C1 segment of cervical spinal cord (tissue), 14 donors: ENCODE data around the gene CASP8AP2.
"Not testable (repeated sequence)": the region's sequence is repeated elsewhere in the genome, so short reads cannot be mapped to it uniquely, and the experiment has no call there.

Experiments
- DNase-seq, 14 donors: peaks; one replicate each; lab custom pipeline; 2025; lab: John Stamatoyannopoulos, UW

Gene CASP8AP2

DNA sequence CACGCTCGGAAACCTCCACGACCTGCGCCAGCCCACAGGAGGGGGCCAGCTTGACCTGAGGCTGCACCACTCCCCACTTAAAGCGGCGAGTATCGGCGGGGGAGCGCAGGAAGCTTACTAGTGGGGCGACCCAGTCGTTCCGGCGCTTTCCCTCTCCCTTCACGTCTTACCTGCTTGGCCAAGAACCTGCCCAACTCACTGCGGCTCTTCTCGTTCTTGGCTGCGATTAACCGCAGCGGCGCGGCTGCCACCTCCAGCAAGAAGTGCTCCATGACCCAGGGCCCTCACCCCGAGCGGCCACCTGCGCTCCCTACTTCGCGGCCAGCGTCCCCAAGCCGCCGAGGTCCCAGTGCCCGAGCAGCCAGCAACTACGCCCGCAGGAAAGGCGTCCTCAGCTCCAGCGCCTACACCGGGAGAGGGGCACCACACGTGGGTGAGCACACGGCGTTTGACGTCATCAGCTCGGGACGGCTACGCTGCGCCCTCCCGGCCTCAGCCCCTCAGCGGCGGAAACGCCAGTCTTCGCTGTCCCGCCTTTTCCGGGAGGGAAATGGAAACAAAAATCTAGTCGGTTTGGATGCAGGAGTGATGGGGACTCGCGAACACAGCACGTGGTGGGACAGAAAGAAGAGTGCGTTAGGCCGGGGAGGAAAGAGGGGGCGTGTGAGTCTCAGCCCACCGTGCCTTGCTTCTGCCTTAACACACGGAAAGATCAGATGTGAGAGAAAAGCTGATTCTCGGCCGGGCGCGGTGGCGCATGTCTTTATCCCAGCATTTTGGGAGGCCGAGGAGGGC, 10.1 kb upstream of the CASP8AP2 start, which contains the start of gene MDN1:
MDN1 (minus strand) TSS at position 459 of the 795 bp plus-strand sequence; CDS start at position 272, 187 bp downstream.
- DNase-seq: peak; percentile 26 to 92 (median 81)

DNA sequence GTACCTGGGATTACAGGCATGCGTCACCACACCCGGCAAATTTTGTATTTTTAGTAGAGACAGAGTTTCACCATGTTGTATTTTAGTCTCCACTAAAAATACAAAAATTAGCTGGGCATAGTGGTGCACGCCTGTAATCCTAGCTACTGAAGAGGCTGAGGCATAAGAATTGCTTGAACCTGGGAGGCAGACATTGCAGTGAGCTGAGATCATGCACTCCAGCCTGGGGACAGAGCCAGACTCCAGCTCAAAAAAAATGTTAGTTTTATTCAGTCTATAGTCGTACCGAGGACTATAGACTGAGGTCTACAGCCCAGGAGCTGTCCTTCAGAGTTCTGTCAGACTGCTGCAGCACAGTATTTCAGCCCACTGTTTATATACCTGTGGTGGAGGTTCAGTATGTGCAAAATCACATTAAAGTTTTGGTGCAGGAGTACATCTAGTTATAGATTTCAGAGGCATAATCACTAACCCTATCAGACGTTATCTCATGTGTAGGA, 3.6 kb upstream of the CASP8AP2 start:
- DNase-seq: no peak

DNA sequence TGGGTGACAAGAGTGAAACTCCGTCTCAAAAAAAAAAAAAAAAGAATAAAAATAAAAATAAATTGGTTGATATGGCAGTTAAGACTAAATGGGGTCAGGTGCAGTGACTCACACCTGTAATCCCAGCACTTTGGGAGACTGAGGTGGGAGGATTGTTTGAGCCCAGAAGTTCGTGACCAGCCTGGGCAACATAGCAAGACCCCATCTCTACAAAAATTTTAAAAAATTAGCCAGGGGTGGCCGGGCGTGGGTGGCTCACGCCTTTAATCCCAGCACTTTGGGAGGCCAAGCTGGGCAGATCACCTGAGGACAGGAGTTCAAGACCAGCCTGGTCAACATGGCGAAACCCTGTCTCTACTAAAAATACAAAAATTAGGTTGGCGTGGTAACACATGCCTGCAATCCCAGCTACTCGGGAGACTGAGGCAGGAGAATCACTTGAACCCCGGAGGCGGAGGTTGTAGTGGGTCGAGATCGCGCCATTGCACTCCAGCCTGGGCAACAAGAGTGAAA, 1.1 kb upstream of the CASP8AP2 start:
- not testable (repeated sequence) for DNase-seq

DNA sequence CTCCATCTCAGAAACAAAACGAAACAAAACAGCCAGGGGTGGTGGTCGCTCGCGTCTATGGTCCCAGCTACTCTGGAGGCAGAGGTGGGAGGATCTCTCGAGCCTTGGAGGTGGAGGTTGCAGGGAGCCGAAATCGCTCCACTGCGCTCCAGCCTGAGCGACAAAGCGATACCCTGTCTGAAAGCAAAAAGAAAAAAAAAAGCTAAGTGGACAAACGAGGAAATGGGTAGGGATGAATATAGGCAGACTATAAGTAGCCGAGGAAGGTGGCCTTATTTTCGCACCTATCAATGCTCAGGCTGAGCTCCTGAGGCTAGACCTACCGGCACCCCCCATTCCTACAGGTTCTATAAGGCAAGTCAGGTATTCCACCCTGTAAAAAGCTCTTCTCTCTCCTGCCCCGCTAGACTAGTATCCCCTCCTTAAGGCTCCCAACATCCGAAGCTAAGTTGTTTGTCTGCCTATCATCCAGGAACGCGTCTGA, 650 bp upstream of the CASP8AP2 start:
- DNase-seq: peak in 2 of 14 donors; percentile 17 to 39

DNA sequence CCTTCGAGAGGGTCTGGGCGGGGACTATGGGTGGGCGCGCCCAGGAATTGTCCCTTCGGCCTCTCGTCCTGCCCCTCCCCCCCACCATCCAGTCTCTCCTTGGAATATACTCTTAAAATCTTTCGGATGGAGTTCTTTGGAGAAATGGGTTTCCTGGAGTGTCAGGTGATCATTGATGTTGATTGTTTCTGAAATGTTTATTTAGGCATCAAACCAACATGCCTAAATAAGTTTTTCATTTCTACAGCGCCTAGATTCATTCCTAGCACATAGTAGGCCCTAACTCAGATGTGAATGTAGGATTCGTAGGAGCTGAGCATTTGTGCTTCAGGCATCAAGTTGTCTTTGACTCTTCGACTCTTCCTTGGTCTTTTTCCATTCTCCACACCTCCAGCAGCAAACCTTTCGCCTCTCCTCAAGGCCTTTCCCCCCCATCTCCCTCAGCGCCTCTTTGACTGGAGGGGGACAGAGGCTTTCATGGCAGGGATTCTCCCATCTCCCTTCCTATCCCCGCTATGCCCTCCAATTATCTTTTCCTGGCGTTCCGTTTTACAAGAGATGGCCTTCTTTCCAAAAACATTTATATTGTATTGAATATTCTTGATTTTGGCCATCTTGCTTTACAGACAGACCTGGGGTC, 610 bp downstream of the CASP8AP2 start:
- peak in 1 of 14 donors; percentile 6 for DNase-seq

DNA sequence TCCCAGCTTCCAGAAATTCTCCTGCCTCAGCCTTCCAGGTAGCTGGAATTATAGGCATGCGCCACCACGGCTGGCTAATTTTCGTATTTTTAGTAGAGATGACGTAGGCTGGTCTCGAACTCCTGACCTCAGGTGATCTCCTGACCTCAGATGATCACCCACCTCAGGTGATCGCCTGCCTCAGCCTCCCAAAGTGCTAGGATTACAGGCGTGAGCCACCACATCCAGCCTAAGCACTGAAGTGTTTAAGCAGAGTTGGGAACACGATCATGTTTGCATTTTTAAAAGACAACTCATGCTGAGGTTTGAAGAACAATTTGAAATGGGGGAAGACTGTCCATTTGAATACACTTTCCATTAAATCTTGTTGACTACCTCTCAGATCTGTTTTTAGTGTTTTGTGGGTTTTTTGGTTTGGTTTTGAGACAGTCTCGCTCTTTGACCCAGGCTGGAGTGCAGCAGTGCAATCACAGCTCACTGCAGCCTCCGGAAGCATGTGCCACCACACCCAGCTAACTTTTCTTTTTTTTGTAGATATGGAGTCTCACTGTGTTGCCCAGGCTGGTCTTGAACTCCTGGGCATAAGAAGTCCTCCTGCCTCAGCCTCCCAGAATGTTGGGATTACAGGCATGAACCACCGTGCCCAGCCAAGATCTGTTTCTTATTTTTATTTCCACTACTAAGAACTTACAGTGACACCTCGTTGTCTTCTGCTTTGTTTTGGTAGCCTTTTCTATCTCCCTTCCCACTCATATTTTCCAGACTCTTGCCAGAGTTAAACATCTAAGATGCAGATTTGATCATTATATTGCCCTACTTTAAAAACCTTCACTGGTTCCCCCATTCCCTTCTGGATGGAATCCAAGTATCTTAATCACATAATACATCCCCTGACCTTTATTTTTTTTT, 5.5 kb downstream of the CASP8AP2 start:
- no peak for DNase-seq

DNA sequence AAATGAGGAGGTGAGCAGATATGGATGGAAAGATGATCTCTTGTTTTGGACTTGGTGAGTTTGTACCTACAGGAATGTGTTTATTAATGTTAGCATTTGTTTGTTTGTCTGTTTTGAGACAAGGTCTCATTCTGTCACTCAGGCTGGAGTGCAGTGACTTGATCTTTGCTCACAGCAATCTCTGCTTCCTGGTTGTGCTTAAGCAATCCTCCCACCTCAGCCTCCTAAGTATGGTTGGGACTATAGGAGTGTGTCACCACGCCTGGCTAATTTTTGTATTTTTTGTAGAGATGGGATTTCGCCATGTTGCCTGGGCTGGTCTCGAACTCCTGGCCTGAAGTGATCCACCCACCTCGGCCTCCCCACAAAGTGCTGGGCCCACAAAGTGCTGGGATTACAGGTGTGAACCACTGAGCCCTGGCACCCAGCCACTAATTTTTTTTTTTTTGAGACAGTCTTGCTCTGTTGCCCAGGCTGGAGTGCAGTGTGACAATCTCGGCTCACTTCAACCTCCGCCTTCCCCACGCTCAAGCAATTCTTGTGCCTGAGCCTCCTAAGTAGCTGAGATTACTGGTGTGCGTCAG, 7.1 kb downstream of the CASP8AP2 start:
- no peak for DNase-seq

DNA sequence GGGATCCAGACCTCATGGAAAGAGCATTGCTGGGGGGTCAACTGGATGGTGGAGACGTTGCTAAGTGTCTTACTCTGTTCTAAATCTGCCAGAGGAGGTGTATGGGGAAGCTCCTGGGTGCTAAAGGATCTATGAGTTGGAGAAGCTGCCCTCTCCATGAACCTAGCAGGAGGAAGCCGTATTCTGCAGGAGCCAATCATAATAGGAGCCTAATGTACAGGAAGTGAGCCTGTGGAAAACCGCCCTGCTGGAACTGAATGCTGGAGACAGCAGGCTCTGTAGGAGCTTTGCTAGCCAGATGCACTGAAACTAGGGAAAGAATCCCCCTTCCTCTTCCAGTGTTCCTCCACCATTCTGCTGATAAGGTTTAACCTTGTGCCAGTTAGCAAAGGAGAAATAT, 10.9 kb downstream of the CASP8AP2 start:
- no peak for DNase-seq

DNA sequence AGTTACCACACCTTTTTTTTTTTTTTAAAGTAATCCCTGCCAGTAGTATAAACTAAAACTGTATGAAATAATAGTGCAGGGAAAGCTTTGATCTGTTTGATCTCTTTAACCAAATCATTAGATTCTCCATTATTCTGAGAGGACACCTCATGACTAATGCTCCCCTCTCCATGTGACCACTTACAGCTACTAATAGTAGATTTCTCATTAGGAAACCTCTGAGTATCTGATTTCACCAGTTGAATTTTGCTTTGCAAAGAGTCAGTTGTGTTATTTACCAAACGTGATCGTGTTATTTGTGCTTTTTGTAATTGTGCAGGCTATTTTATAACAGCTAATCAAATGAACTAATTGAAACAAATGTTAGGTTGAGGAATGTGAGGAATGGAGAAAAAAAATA, 12.5 kb downstream of the CASP8AP2 start:
- no peak for DNase-seq

DNA sequence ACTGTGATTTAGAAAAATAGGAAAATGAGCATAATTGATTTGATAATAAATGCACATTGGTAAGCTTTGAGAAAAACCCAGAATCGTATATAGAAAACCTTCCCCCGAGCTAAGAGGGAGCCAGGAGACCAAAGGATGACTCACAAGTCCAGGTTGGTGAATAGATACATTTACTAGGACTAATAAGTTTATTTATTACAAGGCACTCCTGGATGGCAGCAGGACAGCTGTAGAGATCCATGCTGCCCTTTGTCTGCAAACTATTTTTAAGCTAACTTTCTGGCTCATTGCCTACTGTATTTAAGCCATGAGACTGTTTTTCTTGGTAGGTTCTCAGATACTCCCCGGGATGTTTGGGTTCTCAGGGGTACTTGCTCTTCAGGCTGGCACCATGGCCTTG, 13.4 kb downstream of the CASP8AP2 start:
- DNase-seq: no peak

DNA sequence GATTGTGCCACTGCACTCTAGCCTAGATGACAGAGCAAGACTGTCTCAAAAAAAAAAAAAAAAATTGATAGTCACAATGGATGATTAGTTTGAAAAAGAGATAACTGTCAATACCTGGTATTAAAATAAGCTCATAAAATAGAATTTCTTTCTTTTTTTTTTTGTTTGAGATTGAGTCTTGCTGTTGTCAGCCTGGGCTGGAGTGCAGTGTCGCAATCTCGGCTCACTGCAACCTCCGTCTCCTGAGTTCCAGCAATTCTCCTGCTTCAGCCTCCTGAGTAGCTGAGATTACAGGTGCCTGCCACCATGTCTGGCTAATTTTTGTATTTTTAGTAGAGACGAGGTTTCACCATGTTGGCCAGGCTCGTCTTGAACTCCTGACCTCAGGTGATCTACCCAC, 17.8 kb downstream of the CASP8AP2 start:
- not testable (repeated sequence) for DNase-seq

DNA sequence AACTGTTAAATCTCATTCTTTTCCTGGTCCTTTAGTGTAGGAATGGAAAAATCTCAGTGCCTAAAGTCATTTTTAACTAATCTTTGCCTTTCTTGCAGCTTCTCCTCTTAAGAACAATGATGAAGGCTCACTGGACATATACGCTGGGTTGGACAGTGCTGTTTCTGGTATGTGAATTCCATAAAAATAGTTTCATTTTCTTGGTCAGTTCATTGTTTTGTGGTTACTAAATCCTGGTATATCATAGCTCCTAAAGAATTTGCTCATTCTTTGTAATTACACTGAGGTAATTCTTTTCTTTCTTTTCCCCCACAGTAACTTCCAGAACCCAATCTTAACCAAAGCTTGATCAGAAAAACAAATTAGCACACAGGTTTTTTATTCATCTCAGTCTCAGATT, 23.4 kb downstream of the CASP8AP2 start:
- no peak for DNase-seq

DNA sequence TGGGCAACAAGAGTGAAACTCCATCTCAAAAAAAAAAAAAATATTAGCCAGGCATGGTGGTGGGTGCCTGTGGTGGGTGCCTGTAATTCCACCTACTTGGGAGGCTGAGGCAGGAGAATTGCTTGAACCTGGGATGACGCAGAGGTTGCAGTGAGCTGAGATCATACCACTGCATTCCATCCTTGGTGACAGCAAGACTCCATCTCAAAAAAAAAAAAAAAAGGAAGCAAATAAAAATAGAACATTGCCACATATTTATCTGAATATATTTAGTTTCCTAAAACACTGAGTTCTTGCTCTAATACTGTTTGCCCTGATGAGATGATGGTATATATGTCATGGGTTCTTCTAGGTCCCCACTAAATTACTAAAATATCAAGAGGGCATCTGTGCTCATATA, 28.4 kb downstream of the CASP8AP2 start:
- no peak for DNase-seq

DNA sequence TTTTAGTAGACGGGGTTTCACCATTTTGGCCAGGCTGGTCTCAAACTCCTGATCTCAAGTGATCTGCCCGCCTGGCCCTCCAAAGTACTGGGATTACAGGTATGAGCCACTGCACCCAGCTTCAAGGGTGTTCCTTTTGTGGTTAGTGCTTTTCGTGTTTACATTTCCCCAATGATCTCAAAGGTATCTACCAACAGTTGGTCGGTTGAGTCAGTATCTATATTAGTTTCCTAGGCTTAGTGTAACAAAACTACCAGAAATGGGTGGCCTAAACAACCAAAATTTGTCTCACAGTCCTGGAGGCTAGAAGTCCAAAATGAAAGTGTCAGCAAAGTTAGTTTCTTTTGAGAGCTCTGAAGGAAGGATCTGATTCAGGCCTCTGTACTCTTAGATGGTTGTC, 30.1 kb downstream of the CASP8AP2 start:
- DNase-seq: no peak

DNA sequence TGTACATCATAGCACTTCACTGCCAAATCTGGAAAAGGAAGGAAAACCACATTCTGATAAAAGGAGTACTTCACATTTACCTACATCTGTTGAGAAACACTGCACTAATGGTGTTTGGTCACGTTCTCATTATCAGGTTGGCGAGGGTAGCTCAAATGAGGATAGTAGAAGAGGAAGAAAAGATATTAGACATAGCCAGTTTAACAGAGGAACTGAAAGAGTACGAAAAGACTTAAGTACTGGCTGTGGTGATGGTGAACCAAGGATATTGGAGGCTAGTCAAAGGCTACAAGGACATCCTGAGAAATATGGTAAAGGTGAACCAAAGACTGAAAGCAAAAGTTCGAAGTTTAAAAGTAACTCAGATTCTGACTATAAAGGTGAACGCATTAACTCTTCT, 32.6 kb downstream of the CASP8AP2 start:
- no peak for DNase-seq

DNA sequence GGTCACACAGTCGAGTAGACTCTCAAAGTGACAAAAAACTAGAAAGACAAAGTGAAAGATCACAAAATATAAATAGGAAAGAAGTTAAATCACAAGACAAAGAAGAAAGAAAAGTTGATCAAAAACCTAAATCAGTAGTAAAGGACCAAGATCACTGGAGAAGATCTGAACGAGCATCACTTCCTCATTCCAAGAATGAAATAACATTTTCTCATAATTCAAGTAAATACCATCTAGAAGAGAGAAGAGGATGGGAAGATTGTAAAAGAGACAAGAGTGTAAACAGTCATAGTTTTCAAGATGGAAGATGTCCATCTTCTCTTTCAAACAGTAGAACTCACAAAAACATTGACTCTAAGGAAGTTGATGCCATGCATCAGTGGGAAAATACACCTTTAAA, 33.0 kb downstream of the CASP8AP2 start:
- DNase-seq: no peak

DNA sequence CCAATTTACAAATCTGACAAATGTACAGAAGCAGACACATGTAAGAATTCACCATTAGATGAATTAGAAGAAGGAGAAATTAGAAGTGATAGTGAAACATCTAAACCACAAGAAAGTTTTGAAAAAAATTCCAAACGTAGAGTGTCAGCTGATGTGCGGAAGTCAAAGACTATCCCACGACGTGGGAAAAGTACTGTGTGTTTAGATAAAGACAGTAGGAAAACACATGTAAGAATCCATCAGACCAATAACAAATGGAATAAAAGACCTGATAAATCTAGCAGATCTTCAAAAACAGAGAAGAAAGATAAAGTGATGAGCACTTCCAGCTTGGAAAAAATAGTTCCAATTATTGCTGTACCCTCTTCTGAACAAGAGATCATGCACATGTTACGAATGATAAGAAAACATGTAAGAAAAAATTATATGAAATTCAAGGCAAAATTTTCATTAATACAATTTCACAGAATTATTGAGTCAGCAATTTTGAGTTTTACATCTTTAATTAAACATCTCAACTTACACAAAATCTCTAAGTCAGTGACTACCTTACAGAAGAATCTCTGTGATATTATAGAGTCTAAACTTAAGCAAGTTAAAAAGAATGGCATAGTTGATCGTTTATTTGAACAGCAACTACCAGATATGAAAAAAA, 36.5 kb downstream of the CASP8AP2 start:
- no peak for DNase-seq

DNA sequence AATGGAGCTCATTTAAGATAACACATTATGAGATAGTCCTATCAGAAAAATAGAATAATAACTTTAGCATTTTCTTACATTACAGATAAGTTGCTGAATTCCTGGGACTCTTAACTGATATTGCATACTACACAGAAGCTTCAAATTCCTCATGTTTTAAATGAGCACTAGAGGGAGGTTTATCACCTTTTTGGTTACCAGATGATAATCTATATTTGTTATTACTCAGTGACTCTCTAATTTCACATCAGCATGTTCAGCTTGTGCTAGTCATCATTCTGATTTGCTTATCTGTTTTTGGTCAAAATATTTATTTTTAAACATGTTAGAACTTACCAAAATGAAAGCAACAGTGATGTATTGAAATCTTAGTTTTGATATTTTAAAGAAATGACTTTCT, 44.0 kb downstream of the CASP8AP2 start:
- no peak for DNase-seq

DNA sequence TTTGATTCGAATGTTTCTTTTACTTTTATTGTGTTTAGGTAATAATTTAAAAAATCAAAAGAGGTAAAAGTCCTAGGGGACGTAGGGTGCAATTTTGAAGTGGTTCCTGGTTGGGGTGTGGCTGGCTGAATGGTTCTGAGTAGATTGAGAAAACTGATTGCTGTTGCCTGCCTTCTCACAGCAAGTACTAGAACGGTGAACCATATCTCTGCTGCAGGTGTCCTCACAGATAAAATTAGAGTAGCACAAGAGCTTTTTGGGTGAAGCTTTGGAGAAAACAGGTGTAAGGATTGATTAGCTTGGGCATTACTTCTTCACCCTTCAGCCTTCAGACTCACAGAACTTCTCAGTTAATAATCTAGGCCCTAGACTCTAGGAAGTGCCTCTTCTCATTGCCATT, 44.8 kb downstream of the CASP8AP2 start:
- DNase-seq: no peak

DNA sequence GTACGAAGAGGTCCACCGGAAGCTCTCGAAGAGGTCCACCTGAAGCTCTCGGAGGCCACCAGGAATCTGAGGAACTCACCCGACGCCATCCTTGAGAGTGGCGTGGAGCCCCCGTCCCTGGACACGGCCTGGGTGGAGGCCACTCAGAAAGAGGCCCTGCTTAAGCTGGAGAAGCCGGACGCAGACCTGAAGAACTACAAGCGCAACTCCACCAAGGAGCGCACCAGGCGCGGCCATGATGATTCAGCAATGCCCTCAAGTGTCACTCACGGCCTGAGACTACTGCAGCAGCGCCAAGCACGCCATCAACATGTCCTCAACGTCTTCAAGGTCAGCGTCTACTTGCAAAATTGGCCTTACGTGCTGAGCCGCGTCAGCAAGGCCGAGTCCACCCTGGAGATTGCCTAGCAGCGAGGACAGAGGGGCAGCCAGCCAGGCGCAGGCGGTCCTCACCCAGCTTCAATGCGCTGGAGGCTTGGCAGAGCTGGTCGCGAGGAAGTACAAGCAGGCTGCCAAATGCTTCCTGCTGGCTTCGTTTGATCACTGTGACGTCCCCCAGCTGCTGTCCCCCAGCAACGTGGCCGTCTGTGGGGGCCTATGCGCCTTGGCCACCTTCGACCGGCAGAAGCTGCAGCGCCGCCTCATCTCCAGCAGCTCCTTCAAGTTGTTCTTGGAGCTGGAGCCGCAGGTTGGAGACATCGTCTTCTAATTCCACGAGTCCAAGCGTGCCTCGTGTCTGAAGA, 56.9 kb downstream of the CASP8AP2 start:
- no peak for DNase-seq
